G401 (cell line): ENCODE results near the gene UBXN6. TPM values are rescaled to one million over a fixed set of nuclear protein-coding genes. Genes with fewer than 3 reads are reported as not detected.

Source experiments
- DNase-seq: peaks from one replicate; pipeline ENCODE4 v3.0.0-alpha.2; 2015; ENCODE audit warnings: low spot score
- in situ Hi-C: cut with HindIII; loops from 2 replicates; pipeline ENCODE4 v1.10.0; 2016; ENCODE audit warnings: low sequenced_read_pairs, mixed read lengths
- total RNA-seq: library from RNA; depleted of rRNA; stranded (reverse); fragments of >200 nt; shearing (Covaris generic); gene quantifications from 2 replicates; pipeline ENCODE4 v1.2.3, GENCODE V29; 2014

UBXN6 gene
- total RNA-seq, 1 experiment from 2014 or later, result 72.8 TPM

DNA sequence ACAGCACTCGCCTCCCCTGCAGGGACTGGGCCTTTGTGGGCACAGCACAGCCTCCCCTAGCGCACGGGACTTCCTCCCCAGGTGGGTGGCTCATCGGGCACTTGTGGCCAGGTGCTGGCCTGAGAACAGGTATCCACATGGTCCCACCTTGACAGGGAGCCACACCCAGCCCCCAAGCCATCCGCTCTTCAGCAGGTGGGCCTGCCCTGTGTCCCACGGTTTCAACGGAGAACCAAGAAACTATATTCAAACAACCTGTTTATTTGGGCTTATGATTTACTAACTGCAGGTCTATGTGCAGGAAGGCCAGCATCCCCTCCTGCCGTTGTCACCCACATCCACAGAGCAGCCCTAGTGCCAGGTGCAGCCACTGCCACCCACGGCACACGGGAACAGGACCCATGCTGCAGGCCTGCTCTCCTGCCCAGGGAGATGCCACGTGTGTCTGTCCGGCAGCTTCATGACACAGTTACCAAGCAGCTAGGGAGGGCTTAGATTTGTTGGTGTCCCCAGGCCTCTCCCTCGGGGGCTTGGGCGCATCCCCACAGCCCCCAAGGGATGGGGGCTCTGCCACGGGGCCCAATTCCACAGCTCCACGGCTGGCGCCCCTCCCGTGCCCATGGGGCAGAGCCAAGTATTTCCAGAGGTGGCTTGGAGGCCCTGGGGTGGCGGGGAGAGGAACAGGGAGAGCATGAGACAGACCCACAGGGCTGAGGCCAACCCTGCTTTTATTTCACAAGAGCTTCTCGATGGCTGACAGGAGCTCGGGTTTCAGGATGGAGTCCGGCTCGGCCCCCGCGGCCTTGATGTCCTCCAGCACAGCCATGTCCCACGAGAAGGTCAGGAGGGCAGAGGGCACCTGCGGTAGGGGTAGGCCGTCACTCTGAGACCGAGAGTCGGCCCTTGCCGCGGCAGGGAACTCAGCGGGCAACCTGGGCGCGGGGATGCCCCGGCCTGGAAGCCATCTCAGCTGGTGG lies 12.5 kb downstream of the UBXN6 start:
- no peak for DNase-seq
- in situ Hi-C loops, result no loop called here

GRCh38 chr19:4443966-4444764 lies 13.4 kb downstream of the UBXN6 start:
- no peak for DNase-seq

DNA sequence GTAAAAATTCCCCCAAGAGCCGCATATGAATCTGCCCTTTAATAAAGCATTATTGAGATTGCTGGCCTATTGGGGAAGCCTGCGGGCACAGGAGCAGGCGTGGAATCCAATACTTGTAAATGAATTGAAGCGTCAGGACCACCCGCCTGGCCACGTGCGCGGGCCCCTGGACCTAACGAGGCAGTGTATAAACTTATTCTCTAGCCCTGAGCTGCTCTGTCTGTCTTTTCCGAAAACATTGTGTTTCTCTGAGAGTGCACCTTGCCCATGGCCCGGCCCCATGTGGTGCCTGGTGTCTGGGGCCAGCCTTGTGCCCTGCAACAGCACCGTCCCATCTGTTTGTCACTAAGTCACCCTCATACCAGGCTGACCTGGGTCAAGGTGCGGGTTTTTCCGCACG lies 14.4 kb downstream of the UBXN6 start:
- no peak for DNase-seq
- in situ Hi-C loops, result no loop called here

More at GRCh38 chr19:4443966-4444764, 13.4 kb downstream of the UBXN6 start:
- in situ Hi-C loops, result no loop called here

DNA sequence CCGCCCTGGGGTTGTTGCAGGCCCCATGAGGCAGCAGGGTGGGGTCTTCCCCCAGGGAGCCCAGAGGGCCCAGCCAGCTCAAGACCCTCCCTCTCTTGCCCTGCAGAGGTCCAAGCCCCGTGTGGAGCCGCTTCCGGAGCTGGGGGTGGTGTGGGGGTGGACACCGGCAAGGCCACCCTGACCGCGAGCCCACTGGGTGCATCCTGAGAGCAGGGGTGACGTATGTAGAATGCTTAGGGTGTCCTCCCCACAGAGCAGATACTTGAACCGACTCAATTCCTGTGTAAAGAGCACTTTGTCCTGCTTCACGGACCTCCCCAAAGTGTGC lies 14.8 kb downstream of the UBXN6 start:
- no peak for DNase-seq
- in situ Hi-C loops, result no loop called here

- in situ Hi-C loops, result no loop called here
Observed at GRCh38 chr19:4441994-4442818, 15.4 kb downstream of the UBXN6 start.

DNA sequence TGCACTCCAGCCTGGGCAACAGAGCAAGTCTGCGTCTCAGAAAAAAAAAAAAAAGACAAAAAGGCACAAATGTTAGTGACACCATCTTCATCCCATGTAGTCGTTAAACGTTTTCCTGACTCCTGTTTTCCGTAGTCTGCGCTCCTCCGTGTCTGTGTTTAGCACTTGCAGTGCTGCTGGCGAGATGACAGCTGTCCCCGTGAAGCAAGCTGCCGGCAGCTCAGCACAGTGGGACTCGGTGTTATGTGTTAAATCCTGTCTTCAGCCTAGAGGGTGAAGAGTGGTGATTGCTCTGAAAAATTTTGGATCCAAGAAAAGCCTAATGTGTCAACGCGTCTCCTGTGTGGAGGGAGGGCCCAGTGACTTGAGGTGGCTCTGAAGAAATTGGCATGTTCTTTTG lies 18.4 kb downstream of the UBXN6 start:
- DNase-seq, result peak; percentile 68
- in situ Hi-C loops, result no loop called here

More at GRCh38 chr19:4441994-4442818, 15.4 kb downstream of the UBXN6 start:
- DNase-seq, result no peak

DNA sequence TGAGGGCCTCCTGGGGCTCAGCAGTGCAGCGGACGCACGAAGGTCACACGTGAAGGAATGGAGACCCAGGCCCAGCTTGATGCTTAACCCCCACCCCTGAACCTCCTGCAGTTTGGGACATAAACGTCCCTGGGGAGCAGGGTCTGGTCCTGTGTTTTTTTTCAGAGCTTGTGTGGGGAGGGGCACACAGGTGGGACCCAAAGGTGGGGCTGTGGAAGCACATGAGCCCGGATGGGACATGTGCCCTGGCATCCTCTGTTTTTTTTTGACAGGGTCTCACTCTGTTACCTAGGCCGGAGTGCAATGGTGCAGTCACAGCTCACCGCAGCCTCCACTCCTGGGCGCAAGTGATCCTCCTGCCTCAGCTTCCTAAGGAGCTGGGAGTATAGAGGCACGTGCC lies 20.5 kb downstream of the UBXN6 start:
- in situ Hi-C loops, result no loop called here

DNA sequence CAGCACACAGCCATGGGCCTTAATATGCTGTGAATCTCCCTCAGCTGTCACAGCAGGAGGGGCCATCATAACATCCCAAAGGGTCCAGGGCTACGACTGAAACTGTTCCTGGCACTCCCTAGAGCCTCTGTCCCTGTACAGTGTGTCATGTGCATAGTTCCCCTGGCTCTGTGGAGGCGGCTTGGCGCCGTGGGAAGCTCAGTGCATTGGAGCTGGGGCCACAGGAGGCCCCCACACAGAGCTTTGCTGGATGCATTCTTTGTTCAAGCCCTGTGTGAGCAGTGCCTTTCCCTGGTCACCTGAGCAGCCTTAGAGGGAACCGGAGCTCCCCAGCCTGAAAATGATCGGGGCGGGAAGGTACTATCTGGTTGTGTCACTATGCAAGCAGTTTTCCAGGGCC lies 21.4 kb downstream of the UBXN6 start:
- in situ Hi-C loops, result no loop called here
- DNase-seq, result no peak

More for the DNA sequence above, 20.5 kb downstream of the UBXN6 start:
- no peak for DNase-seq

GRCh38 chr19:4434391-4434790 lies 23.2 kb downstream of the UBXN6 start:
- in situ Hi-C loops, result no loop called here

DNA sequence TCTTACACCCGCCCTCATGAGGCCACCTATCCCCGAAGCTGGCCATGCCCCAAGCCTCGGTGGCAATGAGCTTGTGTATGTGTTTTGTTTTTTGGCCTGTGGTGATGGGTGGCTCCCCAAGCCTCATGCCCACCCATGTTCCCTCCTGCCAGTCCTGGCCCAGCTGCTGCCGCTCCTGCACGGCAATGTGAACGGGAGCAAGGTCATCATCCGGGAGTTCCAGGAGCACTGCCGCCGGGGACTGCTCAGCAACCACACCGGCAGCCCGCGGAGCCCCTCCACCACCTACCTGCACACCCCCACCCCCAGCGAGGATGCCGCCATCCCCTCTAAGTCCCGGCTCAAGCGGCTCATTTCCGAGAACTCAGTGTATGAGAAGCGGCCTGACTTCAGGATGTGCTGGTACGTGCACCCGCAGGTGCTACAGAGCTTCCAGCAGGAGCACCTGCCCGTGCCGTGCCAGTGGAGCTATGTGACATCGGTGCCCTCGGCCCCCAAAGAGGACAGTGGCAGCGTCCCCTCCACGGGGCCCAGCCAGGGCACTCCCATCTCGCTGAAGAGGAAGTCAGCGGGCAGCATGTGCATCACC lies 24.6 kb downstream of the UBXN6 start:
- DNase-seq, result no peak

More at GRCh38 chr19:4434391-4434790, 23.2 kb downstream of the UBXN6 start:
- DNase-seq, result no peak

GRCh38 chr19:4431808-4432674 lies 25.6 kb downstream of the UBXN6 start:
- in situ Hi-C loops, result no loop called here
- no peak for DNase-seq

More for the DNA sequence above, 24.6 kb downstream of the UBXN6 start:
- in situ Hi-C loops, result no loop called here

GRCh38 chr19:4431296-4431695 lies 26.3 kb downstream of the UBXN6 start:
- in situ Hi-C loops, result no loop called here
- DNase-seq, result no peak

- DNase-seq, result no peak
- in situ Hi-C loops, result no loop called here
Observed at GRCh38 chr19:4430760-4431159, 26.8 kb downstream of the UBXN6 start.

DNA sequence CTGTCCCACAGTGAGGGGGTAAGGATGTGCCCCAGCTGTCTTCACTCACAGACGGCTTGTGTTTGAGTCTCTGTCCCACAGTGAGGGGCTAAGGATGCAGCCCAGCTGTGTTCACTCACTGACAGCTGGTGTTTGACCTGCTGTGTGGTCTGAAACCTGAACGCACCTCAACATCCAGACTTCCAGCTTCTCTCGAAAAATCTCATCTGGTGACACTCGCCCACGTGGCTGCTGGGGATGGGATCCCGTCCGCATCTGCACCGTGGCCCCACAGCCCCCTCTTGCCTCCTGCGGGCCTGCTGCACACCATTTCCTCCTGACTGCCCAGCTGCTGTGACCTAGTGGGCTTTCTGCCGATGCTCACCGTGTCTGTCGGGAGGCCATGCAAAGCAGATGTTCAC lies 27.8 kb downstream of the UBXN6 start:
- DNase-seq, result no peak
- in situ Hi-C loops, result no loop called here

- no peak for DNase-seq
- in situ Hi-C loops, result no loop called here
Observed at GRCh38 chr19:4429256-4429655, 28.3 kb downstream of the UBXN6 start.

DNA sequence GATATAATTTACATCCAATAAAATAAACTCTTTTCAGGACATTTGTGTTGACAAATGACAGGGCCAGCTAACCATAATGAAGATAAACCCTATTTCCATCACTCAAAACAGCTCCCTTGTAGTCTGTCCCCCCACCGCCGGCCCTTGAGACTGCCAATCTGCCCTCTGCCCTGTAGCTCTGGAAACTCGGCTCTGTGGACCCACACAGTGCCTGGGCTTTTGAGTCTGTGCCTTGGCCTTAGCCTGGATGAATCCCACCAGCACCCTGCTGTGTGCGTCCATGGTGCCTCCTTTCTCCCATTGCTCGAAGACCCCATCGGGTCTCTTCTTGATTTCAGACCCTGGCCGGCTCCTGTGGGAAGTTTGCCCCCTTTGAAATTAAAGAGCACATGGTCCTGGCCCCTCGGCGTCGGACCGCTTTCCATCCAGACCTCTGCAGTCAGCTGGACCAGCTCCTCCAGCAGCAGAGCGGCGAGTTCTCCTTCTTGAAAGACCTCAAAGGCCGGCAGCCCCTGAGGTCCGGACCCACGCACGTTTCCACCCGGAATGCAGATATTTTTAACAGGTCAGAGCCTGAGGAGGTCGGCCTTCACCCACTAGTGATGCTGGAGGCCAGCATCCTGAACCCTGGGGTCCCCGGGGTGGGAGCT lies 29.1 kb downstream of the UBXN6 start:
- in situ Hi-C loops, result no loop called here
- DNase-seq, result no peak

DNA sequence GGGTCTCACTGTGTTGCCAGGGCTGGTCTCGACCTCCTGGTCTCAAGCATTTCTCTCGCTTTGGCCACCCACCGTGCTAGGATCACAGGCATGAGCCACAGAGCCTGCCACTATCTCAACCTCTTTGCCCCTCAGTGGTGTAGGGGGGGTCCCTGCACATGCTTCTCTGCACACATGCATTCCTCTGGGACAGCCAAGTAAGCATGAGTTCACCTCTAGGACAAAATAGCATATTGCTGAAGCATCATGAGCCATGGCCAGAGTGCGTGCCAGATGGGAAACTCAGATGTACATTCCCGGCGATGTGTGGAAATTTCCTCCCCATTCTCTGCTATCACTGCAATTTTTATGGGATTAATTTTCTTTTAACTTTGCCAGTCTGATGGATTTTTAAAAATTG lies 32.1 kb downstream of the UBXN6 start:
- no peak for DNase-seq
- in situ Hi-C loops, result no loop called here
